ENCODE measurements around the gene TNK1.

DNA sequence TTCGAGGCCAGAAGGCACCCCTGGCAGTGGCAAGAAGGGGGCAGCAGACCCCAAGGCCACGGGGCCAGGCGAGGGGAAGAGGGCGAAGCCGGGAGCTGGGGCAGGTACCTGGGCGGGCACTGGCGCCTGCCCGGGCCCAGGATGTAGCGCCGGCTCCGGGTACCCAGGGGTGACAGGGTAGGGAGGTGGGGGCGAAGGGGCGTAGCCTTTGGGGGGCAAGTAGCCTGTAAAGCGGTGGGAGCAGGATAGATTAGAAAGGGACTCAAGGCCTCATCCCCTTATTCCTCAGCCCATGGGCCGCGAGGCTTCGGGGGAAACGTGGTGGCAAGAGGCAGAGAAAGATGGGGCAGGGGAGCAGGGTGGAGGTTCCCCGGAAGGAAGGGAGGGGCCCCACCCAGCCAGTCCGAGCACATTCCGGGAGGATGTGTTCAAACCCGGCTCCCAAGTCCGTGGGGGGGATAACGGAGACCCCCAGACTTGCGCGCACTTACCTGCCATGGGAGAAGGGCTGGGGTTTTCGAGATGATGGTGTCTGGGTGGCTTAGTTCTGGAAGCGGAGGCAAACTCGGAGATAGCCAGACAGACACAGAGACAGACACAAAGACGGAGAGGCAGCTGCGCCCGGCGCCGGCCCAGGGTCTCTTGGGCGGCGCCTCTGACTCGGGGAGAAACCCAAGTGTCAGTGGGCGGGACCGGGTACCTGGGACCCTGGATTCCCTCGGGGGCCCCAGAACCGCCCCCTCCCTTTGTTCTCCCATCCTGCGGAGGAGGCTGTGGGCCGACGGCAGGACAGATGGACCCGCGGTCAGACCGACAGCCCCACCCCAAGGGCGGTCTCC is 12.9 kb downstream of the TNK1 start:
- no peak for TF ChIP-seq RFX5 (IDR thresholded peaks at IDR 0.05; ENCODE audit: low read length)
- no peak for TF ChIP-seq CHD2 (IDR thresholded peaks at IDR 0.05; ENCODE audit: low read length, partially characterized antibody)
- TF ChIP-seq MXI1 (IDR thresholded peaks at IDR 0.05; ENCODE audit: low read depth, low read length): 0 out of 2 replicates have a peak, but pooled peaks have one; percentile 24
- TF ChIP-seq CTCF (IDR thresholded peaks at IDR 0.05): peak; percentile 32
- TF ChIP-seq FOXM1 (IDR thresholded peaks at IDR 0.05; ENCODE audit: low read depth): no peak
- TF ChIP-seq EZH2phosphoT487 (IDR thresholded peaks at IDR 0.05; ENCODE audit: borderline replicate concordance, low read depth): no peak
- no peak for TF ChIP-seq TAF1 (IDR thresholded peaks at IDR 0.05; ENCODE audit: borderline replicate concordance, low read depth, low read length)
- TF ChIP-seq, protein P1, sequence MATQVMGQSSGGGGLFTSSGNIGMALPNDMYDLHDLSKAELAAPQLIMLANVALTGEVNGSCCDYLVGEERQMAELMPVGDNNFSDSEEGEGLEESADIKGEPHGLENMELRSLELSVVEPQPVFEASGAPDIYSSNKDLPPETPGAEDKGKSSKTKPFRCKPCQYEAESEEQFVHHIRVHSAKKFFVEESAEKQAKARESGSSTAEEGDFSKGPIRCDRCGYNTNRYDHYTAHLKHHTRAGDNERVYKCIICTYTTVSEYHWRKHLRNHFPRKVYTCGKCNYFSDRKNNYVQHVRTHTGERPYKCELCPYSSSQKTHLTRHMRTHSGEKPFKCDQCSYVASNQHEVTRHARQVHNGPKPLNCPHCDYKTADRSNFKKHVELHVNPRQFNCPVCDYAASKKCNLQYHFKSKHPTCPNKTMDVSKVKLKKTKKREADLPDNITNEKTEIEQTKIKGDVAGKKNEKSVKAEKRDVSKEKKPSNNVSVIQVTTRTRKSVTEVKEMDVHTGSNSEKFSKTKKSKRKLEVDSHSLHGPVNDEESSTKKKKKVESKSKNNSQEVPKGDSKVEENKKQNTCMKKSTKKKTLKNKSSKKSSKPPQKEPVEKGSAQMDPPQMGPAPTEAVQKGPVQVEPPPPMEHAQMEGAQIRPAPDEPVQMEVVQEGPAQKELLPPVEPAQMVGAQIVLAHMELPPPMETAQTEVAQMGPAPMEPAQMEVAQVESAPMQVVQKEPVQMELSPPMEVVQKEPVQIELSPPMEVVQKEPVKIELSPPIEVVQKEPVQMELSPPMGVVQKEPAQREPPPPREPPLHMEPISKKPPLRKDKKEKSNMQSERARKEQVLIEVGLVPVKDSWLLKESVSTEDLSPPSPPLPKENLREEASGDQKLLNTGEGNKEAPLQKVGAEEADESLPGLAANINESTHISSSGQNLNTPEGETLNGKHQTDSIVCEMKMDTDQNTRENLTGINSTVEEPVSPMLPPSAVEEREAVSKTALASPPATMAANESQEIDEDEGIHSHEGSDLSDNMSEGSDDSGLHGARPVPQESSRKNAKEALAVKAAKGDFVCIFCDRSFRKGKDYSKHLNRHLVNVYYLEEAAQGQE (IDR thresholded peaks at IDR 0.05; ENCODE audit: low read depth, low read length): no peak
- TF ChIP-seq, protein P2, sequence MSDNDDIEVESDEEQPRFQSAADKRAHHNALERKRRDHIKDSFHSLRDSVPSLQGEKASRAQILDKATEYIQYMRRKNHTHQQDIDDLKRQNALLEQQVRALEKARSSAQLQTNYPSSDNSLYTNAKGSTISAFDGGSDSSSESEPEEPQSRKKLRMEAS (IDR thresholded peaks at IDR 0.05; ENCODE audit: low read depth): no peak
- TF ChIP-seq EP300 (IDR thresholded peaks at IDR 0.05; ENCODE audit: borderline replicate concordance in 1 of 2, low read depth in 1 of 2, low read length in 1 of 2): no peak
- peak; percentile 36 for TF ChIP-seq RAD21 (IDR thresholded peaks at IDR 0.05; ENCODE audit: low read length)
- TF ChIP-seq, protein P3, sequence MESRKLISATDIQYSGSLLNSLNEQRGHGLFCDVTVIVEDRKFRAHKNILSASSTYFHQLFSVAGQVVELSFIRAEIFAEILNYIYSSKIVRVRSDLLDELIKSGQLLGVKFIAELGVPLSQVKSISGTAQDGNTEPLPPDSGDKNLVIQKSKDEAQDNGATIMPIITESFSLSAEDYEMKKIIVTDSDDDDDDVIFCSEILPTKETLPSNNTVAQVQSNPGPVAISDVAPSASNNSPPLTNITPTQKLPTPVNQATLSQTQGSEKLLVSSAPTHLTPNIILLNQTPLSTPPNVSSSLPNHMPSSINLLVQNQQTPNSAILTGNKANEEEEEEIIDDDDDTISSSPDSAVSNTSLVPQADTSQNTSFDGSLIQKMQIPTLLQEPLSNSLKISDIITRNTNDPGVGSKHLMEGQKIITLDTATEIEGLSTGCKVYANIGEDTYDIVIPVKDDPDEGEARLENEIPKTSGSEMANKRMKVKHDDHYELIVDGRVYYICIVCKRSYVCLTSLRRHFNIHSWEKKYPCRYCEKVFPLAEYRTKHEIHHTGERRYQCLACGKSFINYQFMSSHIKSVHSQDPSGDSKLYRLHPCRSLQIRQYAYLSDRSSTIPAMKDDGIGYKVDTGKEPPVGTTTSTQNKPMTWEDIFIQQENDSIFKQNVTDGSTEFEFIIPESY (IDR thresholded peaks at IDR 0.05; ENCODE audit: borderline replicate concordance, low read depth): no peak
